Measurements from ENCODE around the gene PAPPA. TPM values are rescaled to one million over a fixed set of nuclear protein-coding genes. Genes with fewer than 3 reads are reported as not detected.

Gene PAPPA
- polyA plus RNA-seq, 1 of the 3 experiments (the other 2 are of a cell fraction) = 44.5 TPM

GRCh38 chr9:116154334-116154975, 864 bp downstream of the PAPPA start:
- POLR2A ChIA-PET = no interaction called here
- no peaks in the 10 kb centered on the region for H3K9me2 ChIP-seq

DNA sequence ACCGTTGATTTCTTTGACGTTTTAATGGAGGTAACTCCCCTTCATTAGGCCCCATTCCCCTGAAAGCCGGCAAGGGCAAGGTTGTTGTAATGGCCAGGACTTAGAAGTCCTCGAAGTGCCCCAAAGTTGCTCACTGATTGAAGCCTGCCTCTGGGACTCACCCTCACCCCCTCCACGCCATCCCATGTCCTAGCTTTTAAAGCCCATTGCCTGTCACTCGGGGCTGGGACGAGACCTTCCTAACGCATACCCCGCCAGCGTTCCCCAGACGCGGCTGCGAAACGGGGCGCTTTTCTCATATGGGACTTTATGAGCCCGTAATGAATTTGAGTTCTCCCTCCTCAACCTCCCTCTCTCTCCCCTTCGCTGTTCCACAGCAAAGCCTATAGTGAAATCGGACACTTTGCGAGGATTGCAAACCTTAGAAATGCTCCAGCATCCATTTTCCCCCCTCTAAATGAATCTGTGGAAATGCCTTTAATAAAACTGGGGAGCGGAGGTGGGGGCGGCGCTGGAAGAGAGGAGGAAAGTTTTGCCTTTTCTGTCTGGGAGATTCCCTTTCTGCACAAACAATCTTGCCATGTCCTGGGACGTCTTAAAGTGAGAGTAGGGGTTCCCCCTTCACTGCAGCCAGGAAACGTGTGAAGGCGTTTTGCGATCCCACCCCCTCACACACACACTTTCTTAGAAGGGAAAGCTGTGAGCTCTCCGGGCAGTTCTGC, 1.5 kb downstream of the PAPPA start:
- H3K27ac ChIP-seq (ENCODE audit: low read depth in 2 of 2, low read length in 1 of 2) = peak overlapping the region; percentile 53 to 94
- H3K4me2 ChIP-seq = peak overlapping the region; percentile 91
- CTCF ChIA-PET = interaction anchor here (0.6 to 4.1 kb wide), 7 partner anchors 9 to 561 kb away, joined by 3 to 35 read pairs (median 4); no protein-coding TSS in a partner anchor
- H2AFZ ChIP-seq (ENCODE audit: low read depth) = no peak overlapping the region
- peak; percentile 39 for DNase-seq
- no peaks in the 10 kb centered on the region for H3K27me3 ChIP-seq (ENCODE audit: insufficient read depth)
- peaks cover 46% of the 10 kb centered on the region for H3F3A ChIP-seq (replicated peaks; ENCODE audit: insufficient read depth)
- peaks cover 62% of the 10 kb centered on the region for H3K79me2 ChIP-seq (ENCODE audit: insufficient read depth)
- peaks cover 19 to 27% of the 10 kb centered on the region in 2 experiments for H3K4me1 ChIP-seq (ENCODE audit: control insufficient read depth in 1 of 2, insufficient read depth in 2 of 2, low read depth in 1 of 2, low read length in 1 of 2)
- H3K36me3 ChIP-seq (replicated peaks in 1 of 2; ENCODE audit: control insufficient read depth in 1 of 2, insufficient read depth in 2 of 2, low read length in 1 of 2) = peaks cover 0 to 25% of the 10 kb centered on the region in 2 experiments
- peak overlapping the region; percentile 99 for H3K9ac ChIP-seq
- no peaks in the 10 kb centered on the region for H3K9me3 ChIP-seq
- no peaks in the 10 kb centered on the region for H3K9me2 ChIP-seq
- POLR2A ChIA-PET = no interaction called here
- 3% methylated on average over 20 of the region's 27 CpGs for WGBS (ENCODE audit: low lambda C conversion rate)
- H3K4me3 ChIP-seq (ENCODE audit: low read depth in 2 of 2, low read length in 1 of 2) = peak overlapping the region; percentile 75 to 80
- H4K20me1 ChIP-seq (ENCODE audit: insufficient read depth) = peaks cover 17% of the 10 kb centered on the region
- no peak for TF ChIP-seq TEAD4 (IDR thresholded peaks at IDR 0.05; ENCODE audit: borderline replicate concordance, insufficient read depth)
- TF ChIP-seq, protein P1, sequence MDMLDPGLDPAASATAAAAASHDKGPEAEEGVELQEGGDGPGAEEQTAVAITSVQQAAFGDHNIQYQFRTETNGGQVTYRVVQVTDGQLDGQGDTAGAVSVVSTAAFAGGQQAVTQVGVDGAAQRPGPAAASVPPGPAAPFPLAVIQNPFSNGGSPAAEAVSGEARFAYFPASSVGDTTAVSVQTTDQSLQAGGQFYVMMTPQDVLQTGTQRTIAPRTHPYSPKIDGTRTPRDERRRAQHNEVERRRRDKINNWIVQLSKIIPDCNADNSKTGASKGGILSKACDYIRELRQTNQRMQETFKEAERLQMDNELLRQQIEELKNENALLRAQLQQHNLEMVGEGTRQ (IDR thresholded peaks at IDR 0.05; ENCODE audit: borderline replicate concordance, low read depth, low read length) = no peak
- no peak for TF ChIP-seq FOXJ3 (CRISPR knock-in tag; IDR thresholded peaks at IDR 0.05)
- TF ChIP-seq FOSL2 (IDR thresholded peaks at IDR 0.05; ENCODE audit: borderline replicate concordance, low read depth) = no peak
- TF ChIP-seq IRF3 (IDR thresholded peaks at IDR 0.05; ENCODE audit: low read depth, low read length) = no peak
- TF ChIP-seq CTCF (IDR thresholded peaks at IDR 0.05) = no peak

More at GRCh38 chr9:116154334-116154975, 864 bp downstream of the PAPPA start:
- H3F3A ChIP-seq (replicated peaks; ENCODE audit: insufficient read depth) = peaks cover 53% of the 10 kb centered on the region
- DNase-seq = peak; percentile 83
- H3K4me2 ChIP-seq = peak overlapping the region; percentile 91
- H3K4me3 ChIP-seq (ENCODE audit: low read depth in 2 of 2, low read length in 1 of 2) = peak overlapping the region; percentile 75 to 80
- 0% methylated on average over 5 of the region's 74 CpGs for WGBS (ENCODE audit: low lambda C conversion rate)
- H3K27me3 ChIP-seq (ENCODE audit: insufficient read depth) = no peaks in the 10 kb centered on the region
- no peak for TF ChIP-seq YY1 (IDR thresholded peaks at IDR 0.05; ENCODE audit: low read depth)
- TF ChIP-seq MAX (IDR thresholded peaks at IDR 0.05; ENCODE audit: low read depth) = no peak
- no peak for TF ChIP-seq CTCF (IDR thresholded peaks at IDR 0.05)
- TF ChIP-seq SIN3A (IDR thresholded peaks at IDR 0.05; ENCODE audit: borderline replicate concordance, low read depth, low read length) = no peak
- TF ChIP-seq TAF1 (IDR thresholded peaks at IDR 0.05; ENCODE audit: borderline replicate concordance, low read depth, low read length) = no peak
- TF ChIP-seq GATA2 (CRISPR knock-in tag; IDR thresholded peaks at IDR 0.05) = no peak
- TF ChIP-seq CHD2 (IDR thresholded peaks at IDR 0.05; ENCODE audit: low read length, partially characterized antibody) = no peak
- TF ChIP-seq RAD21 (IDR thresholded peaks at IDR 0.05; ENCODE audit: low read length) = no peak
- no peak for TF ChIP-seq MXI1 (IDR thresholded peaks at IDR 0.05; ENCODE audit: low read depth, low read length)
- H4K20me1 ChIP-seq (ENCODE audit: insufficient read depth) = peaks cover 10% of the 10 kb centered on the region
- H3K4me1 ChIP-seq (ENCODE audit: control insufficient read depth in 1 of 2, insufficient read depth in 2 of 2, low read depth in 1 of 2, low read length in 1 of 2) = peaks cover 19 to 33% of the 10 kb centered on the region in 2 experiments
- no peaks in the 10 kb centered on the region for H3K9me3 ChIP-seq
- no peak overlapping the region for H2AFZ ChIP-seq (ENCODE audit: low read depth)
- H3K79me2 ChIP-seq (ENCODE audit: insufficient read depth) = peaks cover 55% of the 10 kb centered on the region
- peak overlapping the region in 1 of 2 experiments; percentile 94; a peak in 3 of 4 replicates for H3K27ac ChIP-seq (ENCODE audit: low read depth in 2 of 2, low read length in 1 of 2)
- CTCF ChIA-PET = interaction anchor here (1.1 to 4.1 kb wide), 7 partner anchors 9 to 561 kb away, joined by 4 to 51 read pairs (median 11); no protein-coding TSS in a partner anchor
- peak overlapping the region; percentile 99 for H3K9ac ChIP-seq
- H3K36me3 ChIP-seq (replicated peaks in 1 of 2; ENCODE audit: control insufficient read depth in 1 of 2, insufficient read depth in 2 of 2, low read length in 1 of 2) = peaks cover 0 to 18% of the 10 kb centered on the region in 2 experiments
